GM19025 (cell line): Measurements from ENCODE around the gene GRM7.

Experiments
- ATAC-seq: cut with Tn5 transposase; IDR thresholded peaks from one replicate; pipeline ENCODE4 v1.9.1; 2021; ENCODE audit warnings: mild to moderate bottlenecking, low read depth, moderate library complexity; ENCODE audit not compliant: unreplicated experiment

GRM7 gene

GRCh38 chr3:7687428-7688147, 826.7 kb downstream of the GRM7 start:
- no peak for ATAC-seq

GRCh38 chr3:7692866-7693265, 832.0 kb downstream of the GRM7 start:
- ATAC-seq, result no peak

GRCh38 chr3:7693976-7694375, 833.1 kb downstream of the GRM7 start:
- ATAC-seq, result no peak

- ATAC-seq, result no peak
Observed at GRCh38 chr3:7695049-7695448, 834.1 kb downstream of the GRM7 start.

GRCh38 chr3:7696320-7696719, 835.4 kb downstream of the GRM7 start:
- no peak for ATAC-seq

GRCh38 chr3:7697548-7697947, 836.6 kb downstream of the GRM7 start:
- ATAC-seq, result no peak

- ATAC-seq, result no peak
Observed at GRCh38 chr3:7700539-7700938, 839.6 kb downstream of the GRM7 start.

- ATAC-seq, result no peak
Observed at GRCh38 chr3:7700977-7701376, 840.1 kb downstream of the GRM7 start.

- ATAC-seq, result no peak
Observed at GRCh38 chr3:7707187-7707586, 846.3 kb downstream of the GRM7 start.

- ATAC-seq, result no peak
Observed at GRCh38 chr3:7709376-7710082, 848.6 kb downstream of the GRM7 start.

GRCh38 chr3:7710284-7710683, 849.4 kb downstream of the GRM7 start:
- no peak for ATAC-seq

GRCh38 chr3:7713724-7714123, 852.8 kb downstream of the GRM7 start:
- ATAC-seq, result no peak

GRCh38 chr3:7720649-7721297, 859.9 kb downstream of the GRM7 start:
- no peak for ATAC-seq

- ATAC-seq, result no peak
Observed at GRCh38 chr3:7721869-7722268, 861.0 kb downstream of the GRM7 start.

GRCh38 chr3:7728566-7729519, 867.9 kb downstream of the GRM7 start:
- ATAC-seq, result no peak

GRCh38 chr3:7733933-7734332, 873.0 kb downstream of the GRM7 start:
- ATAC-seq, result no peak

GRCh38 chr3:7734456-7734855, 873.5 kb downstream of the GRM7 start:
- no peak for ATAC-seq

GRCh38 chr3:7737263-7737662, 876.3 kb downstream of the GRM7 start:
- no peak for ATAC-seq

- no peak for ATAC-seq
Observed at GRCh38 chr3:7739754-7740153, 878.8 kb downstream of the GRM7 start.

GRCh38 chr3:7740458-7740857, 879.5 kb downstream of the GRM7 start:
- no peak for ATAC-seq

GRCh38 chr3:7744850-7745249, 883.9 kb downstream of the GRM7 start:
- no peak for ATAC-seq
